ENCODE results near the gene TMPRSS12. TPM values are rescaled to one million over a fixed set of nuclear protein-coding genes. Genes with fewer than 3 reads are reported as not detected.
"Not testable (repeated sequence)": the region's sequence is repeated elsewhere in the genome, so short reads cannot be mapped to it uniquely, and the experiment has no call there.

The TMPRSS12 gene
- total and polyA plus RNA-seq, 11 donors, result not detected

DNA sequence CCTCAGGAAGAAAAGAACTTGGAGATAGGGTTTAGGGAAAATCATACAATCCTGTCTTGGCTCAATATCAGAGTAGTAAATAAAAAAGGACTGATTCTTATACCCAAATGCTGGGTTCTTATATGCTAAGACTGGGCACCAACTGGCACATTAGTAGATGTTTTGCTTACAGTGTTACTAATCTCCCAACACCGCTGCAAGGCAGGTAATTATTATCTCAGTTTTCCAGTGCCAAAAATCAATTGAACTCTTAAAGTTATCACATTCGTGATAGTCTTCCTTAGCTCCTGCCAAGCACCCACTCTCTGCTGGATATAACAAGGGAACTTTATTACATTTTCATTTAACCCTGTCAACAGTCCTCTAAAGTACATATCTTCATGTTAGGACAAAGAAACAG, 84.6 kb downstream of the TMPRSS12 start:
- TF ChIP-seq, protein P1, sequence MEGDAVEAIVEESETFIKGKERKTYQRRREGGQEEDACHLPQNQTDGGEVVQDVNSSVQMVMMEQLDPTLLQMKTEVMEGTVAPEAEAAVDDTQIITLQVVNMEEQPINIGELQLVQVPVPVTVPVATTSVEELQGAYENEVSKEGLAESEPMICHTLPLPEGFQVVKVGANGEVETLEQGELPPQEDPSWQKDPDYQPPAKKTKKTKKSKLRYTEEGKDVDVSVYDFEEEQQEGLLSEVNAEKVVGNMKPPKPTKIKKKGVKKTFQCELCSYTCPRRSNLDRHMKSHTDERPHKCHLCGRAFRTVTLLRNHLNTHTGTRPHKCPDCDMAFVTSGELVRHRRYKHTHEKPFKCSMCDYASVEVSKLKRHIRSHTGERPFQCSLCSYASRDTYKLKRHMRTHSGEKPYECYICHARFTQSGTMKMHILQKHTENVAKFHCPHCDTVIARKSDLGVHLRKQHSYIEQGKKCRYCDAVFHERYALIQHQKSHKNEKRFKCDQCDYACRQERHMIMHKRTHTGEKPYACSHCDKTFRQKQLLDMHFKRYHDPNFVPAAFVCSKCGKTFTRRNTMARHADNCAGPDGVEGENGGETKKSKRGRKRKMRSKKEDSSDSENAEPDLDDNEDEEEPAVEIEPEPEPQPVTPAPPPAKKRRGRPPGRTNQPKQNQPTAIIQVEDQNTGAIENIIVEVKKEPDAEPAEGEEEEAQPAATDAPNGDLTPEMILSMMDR (IDR thresholded peaks at IDR 0.05), result no peak
- TF ChIP-seq POLR2A (IDR thresholded peaks at IDR 0.05), result no peak
- H3K4me1 ChIP-seq, result peaks cover 0 to 56% (median 36%) of the 10 kb centered on the region in 12 donors
- no peak for ATAC-seq

DNA sequence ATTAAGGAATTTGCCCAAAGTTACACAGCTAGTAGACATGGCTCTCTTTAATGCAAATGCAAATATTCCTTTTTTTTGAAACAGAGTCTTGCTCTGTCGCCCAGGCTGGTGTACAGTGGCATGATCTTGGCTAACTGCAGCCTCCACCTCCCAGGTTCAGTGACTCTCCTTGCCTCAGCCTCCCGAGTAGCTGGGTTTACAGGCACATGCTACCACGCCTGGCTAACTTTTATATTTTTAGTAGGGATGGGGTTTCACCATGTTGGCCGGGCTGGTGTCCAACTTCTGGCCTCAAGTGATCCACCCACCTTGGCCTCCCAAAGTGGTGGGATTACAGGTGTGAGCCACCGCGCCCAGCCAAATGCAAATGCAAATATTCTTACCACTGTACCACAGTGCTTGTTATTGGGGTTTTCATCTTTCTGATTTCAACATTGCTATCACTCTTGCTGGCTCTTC, 85.1 kb downstream of the TMPRSS12 start:
- Histone ChIP-seq H3K4me3 (peak overlapping the region in 11 of 12 donors; percentile 63 to 88 (median 72)), H3K36me3 (peaks cover 0 to 37% (median 26%) of the 10 kb centered on the region in 9 donors), H3K9me3 (no peaks in the 10 kb centered on the region), H3K4me1 (peaks cover 0 to 56% (median 32%) of the 10 kb centered on the region in 12 donors), H3K27ac (peak overlapping the region in 5 of 12 donors; percentile 85 to 95 (median 88)), H3K27me3 (no peaks in the 10 kb centered on the region)
- WGBS, 4 donors, result 85 to 91% (median 87%) methylated on average over 6 of the region's 6 CpGs
- TF ChIP-seq, protein P1 (IDR thresholded peaks at IDR 0.05), result no peak
- no peak for TF ChIP-seq POLR2A (IDR thresholded peaks at IDR 0.05)
- intact Hi-C loops (cut with DNase I), result loop anchor here in 5 of 10 donors (5.0 to 10.0 kb wide), 6 partner anchors 55 to 163 kb away; partner anchors contain the start of gene ATF1 (in 1 of the 5)
- ATAC-seq, result no peak
- DNase-seq, result no peak

More for the DNA sequence above, 84.6 kb downstream of the TMPRSS12 start:
- intact Hi-C loops (cut with DNase I), result loop anchor here in 5 of 10 donors (5.0 to 10.0 kb wide), 6 partner anchors 55 to 163 kb away; partner anchors contain the start of gene ATF1 (in 1 of the 5)
- H3K27ac ChIP-seq, result peak overlapping the region in 9 of 12 donors; percentile 3 to 95 (median 88)
- 9 to 24% (median 20%) methylated on average over 2 of the region's 2 CpGs for WGBS, 4 donors
- H3K36me3 ChIP-seq, result peaks cover 0 to 33% (median 22%) of the 10 kb centered on the region in 9 donors
- H3K9me3 ChIP-seq, result no peaks in the 10 kb centered on the region
- no peak for DNase-seq
- no peaks in the 10 kb centered on the region for H3K27me3 ChIP-seq
- H3K4me3 ChIP-seq, result peak overlapping the region; percentile 15 to 88 (median 71)

DNA sequence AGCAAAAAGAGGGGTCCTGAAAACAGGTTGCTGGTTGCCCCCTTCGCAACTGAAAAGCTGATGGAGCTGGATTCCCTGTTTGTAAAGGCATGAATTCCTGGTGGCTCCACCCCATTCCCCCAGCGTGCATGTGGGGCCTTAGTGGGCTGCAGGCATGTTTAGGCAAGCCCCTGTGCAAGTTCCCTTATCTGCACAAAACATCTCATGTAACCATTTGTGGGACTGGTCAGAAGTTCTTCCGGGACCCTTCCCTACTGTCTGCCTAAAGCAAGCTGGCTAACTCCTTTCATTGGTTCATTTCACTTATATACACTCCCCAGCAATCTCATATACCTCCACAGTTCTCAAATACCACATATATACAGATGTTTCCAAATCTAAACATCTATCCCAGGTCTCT, 85.7 kb downstream of the TMPRSS12 start:
- WGBS, 4 donors, result 72 to 86% (median 78%) methylated on average over 3 of the region's 3 CpGs
- no peaks in the 10 kb centered on the region for H3K27me3 ChIP-seq
- H3K27ac ChIP-seq, result peak overlapping the region in 1 of 12 donors; percentile 95
- peaks cover 0 to 41% (median 26%) of the 10 kb centered on the region in 9 donors for H3K36me3 ChIP-seq
- TF ChIP-seq, protein P1 (IDR thresholded peaks at IDR 0.05), result no peak
- no peak for TF ChIP-seq POLR2A (IDR thresholded peaks at IDR 0.05)
- H3K9me3 ChIP-seq, result no peaks in the 10 kb centered on the region
- DNase-seq, result no peak
- intact Hi-C loops (cut with DNase I), result loop anchor here in 5 of 10 donors (5.0 to 10.0 kb wide), 6 partner anchors 54 to 164 kb away; partner anchors contain the start of gene ATF1 (in 1 of the 5)
- peak overlapping the region in 10 of 12 donors; percentile 63 to 88 (median 72) for H3K4me3 ChIP-seq
- no peak for ATAC-seq
- H3K4me1 ChIP-seq, result peaks cover 0 to 56% (median 27%) of the 10 kb centered on the region in 12 donors

DNA sequence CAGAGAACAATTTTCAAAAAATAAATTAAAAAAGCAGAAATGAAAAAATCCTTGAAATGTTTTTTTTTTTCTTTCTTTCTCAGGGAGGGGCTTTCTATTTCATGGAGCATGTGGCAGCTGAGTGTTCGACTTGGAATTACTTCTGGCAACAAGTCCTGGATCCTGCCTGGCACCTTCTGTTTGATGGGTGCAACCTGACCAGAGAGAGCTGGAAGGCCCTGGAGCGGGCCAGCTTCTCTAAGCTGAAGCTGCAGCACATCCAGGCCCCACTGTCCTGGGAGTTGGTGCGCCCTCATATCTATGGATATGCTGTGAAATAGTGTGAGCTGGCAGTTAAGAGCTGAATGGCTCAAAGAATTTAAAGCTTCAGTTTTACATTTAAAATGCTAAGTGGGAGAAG, 87.1 kb downstream of the TMPRSS12 start:
- Histone ChIP-seq H3K9me3 (no peaks in the 10 kb centered on the region), H3K27me3 (no peaks in the 10 kb centered on the region), H3K36me3 (peaks cover 0 to 41% (median 31%) of the 10 kb centered on the region in 9 donors), H3K27ac (no peak overlapping the region), H3K4me1 (peaks cover 0 to 62% (median 31%) of the 10 kb centered on the region in 12 donors), H3K4me3 (peak overlapping the region in 1 of 12 donors; percentile 81)
- TF ChIP-seq, protein P1 (IDR thresholded peaks at IDR 0.05), result no peak
- no peak for TF ChIP-seq POLR2A (IDR thresholded peaks at IDR 0.05)
- WGBS, 4 donors, result 95 to 97% (median 96%) methylated on average over 3 of the region's 3 CpGs
- DNase-seq (no peak), ATAC-seq (no peak)
- intact Hi-C loops (cut with DNase I), result loop anchor here in 6 of 10 donors (5.0 to 10.0 kb wide), 7 partner anchors 52 to 165 kb away; partner anchors contain the start of gene ATF1 (in 1 of the 6)

DNA sequence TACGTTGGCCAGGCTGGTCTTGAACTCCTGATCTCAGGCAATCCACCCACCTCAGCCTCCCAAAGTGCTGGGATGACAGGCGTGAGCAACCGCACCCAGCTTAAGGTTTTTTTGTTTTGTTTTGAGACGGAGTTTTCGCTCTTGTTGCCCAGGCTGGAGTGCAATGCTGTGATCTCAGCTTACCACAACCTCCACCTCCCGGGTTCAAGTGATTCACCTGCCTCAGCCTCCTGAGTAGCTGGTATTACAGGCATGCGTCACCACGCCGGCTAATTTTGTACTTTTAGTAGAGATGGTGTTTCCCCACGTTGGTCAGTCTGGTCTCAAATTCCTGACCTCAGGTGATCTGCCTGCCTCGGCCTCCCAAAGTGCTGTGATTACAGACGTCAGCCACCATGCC, 87.8 kb downstream of the TMPRSS12 start:
- H3K36me3 ChIP-seq, result peaks cover 0 to 41% (median 31%) of the 10 kb centered on the region in 9 donors
- not testable (repeated sequence) for DNase-seq, H3K9me3 ChIP-seq, H3K4me3 ChIP-seq, H3K27ac ChIP-seq, ATAC-seq, H3K27me3 ChIP-seq
- WGBS, 4 donors, result 88 to 96% (median 94%) methylated on average over 12 of the region's 12 CpGs
- H3K4me1 ChIP-seq, result peaks cover 0 to 68% (median 36%) of the 10 kb centered on the region in 12 donors
- intact Hi-C loops (cut with DNase I), result loop anchor here in 1 of 10 donors (10.0 kb wide), 1 partner anchor 84 kb away; no protein-coding TSS in a partner anchor
